ENCODE results near the gene OOSP1. TPM values are rescaled to one million over a fixed set of nuclear protein-coding genes. Genes with fewer than 3 reads are reported as not detected.

OOSP1 gene
- total RNA-seq, 4 donors from 2014 or later = not detected

- TF ChIP-seq, protein P1, sequence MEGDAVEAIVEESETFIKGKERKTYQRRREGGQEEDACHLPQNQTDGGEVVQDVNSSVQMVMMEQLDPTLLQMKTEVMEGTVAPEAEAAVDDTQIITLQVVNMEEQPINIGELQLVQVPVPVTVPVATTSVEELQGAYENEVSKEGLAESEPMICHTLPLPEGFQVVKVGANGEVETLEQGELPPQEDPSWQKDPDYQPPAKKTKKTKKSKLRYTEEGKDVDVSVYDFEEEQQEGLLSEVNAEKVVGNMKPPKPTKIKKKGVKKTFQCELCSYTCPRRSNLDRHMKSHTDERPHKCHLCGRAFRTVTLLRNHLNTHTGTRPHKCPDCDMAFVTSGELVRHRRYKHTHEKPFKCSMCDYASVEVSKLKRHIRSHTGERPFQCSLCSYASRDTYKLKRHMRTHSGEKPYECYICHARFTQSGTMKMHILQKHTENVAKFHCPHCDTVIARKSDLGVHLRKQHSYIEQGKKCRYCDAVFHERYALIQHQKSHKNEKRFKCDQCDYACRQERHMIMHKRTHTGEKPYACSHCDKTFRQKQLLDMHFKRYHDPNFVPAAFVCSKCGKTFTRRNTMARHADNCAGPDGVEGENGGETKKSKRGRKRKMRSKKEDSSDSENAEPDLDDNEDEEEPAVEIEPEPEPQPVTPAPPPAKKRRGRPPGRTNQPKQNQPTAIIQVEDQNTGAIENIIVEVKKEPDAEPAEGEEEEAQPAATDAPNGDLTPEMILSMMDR (IDR thresholded peaks at IDR 0.05) = no peak
- ATAC-seq (ENCODE audit: low FRiP score) (no peak), DNase-seq (ENCODE audit: low spot score) (no peak)
Observed at GRCh38 chr11:59984368-59984767, 46.1 kb downstream of the OOSP1 start.

DNA sequence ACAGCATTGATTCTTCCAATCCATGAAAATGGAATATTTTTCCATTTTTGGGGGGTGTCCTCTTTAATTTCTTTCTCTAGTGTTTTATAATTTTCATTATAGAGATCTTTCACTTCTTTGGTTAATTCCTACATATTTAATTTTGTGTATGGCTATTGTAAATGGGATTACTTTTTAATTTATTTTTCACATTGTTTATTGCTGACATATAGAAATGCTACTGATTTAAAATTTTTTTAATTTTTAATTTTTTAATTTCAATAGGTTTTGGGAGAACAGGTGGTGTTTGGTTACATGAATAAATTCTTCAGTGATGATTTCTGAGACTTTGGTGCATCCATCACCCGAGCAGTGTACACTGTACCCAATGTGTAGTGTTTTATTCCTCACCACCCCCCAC is 52.2 kb downstream of the OOSP1 start:
- no peak for DNase-seq (ENCODE audit: low spot score)
- TF ChIP-seq, protein P1 (IDR thresholded peaks at IDR 0.05) = no peak
- ATAC-seq (ENCODE audit: low FRiP score) = no peak

- no peak for DNase-seq (ENCODE audit: low spot score)
- ATAC-seq (ENCODE audit: low FRiP score) = no peak
- TF ChIP-seq, protein P1 (IDR thresholded peaks at IDR 0.05) = no peak
Observed at GRCh38 chr11:59992425-59992824, 54.2 kb downstream of the OOSP1 start.

DNA sequence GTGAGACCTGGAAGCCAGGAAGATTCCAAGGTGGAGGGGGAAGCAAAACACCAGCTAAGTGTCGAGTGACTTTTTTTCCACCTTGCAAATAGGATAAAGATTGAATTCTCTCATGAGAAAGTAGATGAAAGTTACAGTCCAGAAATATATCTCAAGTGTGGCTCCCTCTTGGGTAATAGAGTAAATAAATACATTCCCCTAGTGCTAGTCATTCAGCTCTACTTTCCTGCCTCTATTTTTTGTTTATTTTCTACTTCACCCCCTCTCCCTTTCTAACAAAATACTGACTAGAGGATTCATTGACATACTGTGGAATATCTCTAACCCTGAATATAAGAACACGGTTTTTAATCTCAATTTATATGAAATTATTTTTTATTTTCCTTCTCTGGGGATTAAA is 59.6 kb downstream of the OOSP1 start:
- ATAC-seq (ENCODE audit: low FRiP score) (no peak), DNase-seq (ENCODE audit: low spot score) (no peak)
- TF ChIP-seq, protein P1 (IDR thresholded peaks at IDR 0.05) = no peak

DNA sequence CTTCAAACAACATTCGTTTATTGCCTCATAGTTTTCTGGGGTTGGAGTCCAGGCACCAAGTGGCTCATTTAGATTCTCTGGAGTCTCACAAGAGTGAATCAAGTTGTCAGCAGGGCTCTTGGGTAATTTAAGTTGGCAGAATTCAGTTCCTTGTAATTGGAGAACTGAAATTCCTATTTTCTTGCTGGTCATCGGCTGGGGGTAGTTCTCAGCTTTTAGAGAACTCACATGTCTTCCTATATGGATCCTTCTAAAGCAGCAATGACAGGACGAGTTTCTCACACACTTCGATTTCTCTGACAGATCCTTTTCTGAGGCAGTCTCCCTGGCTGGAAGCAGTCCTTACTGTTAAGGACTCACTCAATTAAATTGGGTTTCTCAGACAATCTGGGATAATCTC is 61.5 kb downstream of the OOSP1 start:
- DNase-seq (ENCODE audit: low spot score) (no peak), ATAC-seq (ENCODE audit: low FRiP score) (no peak)
- TF ChIP-seq, protein P1 (IDR thresholded peaks at IDR 0.05) = no peak

- ATAC-seq (ENCODE audit: low FRiP score) (no peak), DNase-seq (ENCODE audit: low spot score) (no peak)
Observed at GRCh38 chr11:60003729-60004128, 65.5 kb downstream of the OOSP1 start.

GRCh38 chr11:60005360-60005759 is 67.1 kb downstream of the OOSP1 start:
- TF ChIP-seq, protein P1 (IDR thresholded peaks at IDR 0.05) = no peak
- DNase-seq (ENCODE audit: low spot score) (no peak), ATAC-seq (ENCODE audit: low FRiP score) (no peak)

More at GRCh38 chr11:60003729-60004128, 65.5 kb downstream of the OOSP1 start:
- TF ChIP-seq, protein P1 (IDR thresholded peaks at IDR 0.05) = no peak

Other genes with a start within 250 kb of the OOSP1 start
- not detected for gene OR10V1, start 224.6 kb upstream of the OOSP1 start, total RNA-seq
- gene STX3, start 183.1 kb upstream of the OOSP1 start, total RNA-seq = 10 to 100 TPM; 19.9 to 37.4 (median 31.9) TPM
- 10 to 100 TPM; 28.1 to 50.9 (median 38.3) TPM for gene MRPL16, start 127.7 kb upstream of the OOSP1 start, total RNA-seq
- not detected for gene CBLIF, start 92.9 kb upstream of the OOSP1 start, total RNA-seq
- gene TCN1, start 71.9 kb upstream of the OOSP1 start, total RNA-seq = not detected
- gene OOSP3, start 59.6 kb upstream of the OOSP1 start, total RNA-seq = not detected
- not detected for gene OOSP4A, start 25.6 kb downstream of the OOSP1 start, total RNA-seq
- gene OOSP4B, start 78.7 kb downstream of the OOSP1 start, total RNA-seq = not detected
- not detected for gene OOSP2, start 102.0 kb downstream of the OOSP1 start, total RNA-seq
- gene MS4A3, start 118.2 kb downstream of the OOSP1 start, total RNA-seq = not detected
- gene MS4A2, start 150.2 kb downstream of the OOSP1 start, total RNA-seq = 1 to 10 TPM in 3 of 4 donors, under 1 TPM in 1; 0.31 to 2.5 (median 1.3) TPM
- 100 to 1,000 TPM; 167 to 239 (median 219) TPM for gene MS4A6A, start 244.7 kb downstream of the OOSP1 start, total RNA-seq